HCT116 (cell line): ENCODE measurements around the gene TTC33. TPM values are rescaled to one million over a fixed set of nuclear protein-coding genes. Genes with fewer than 3 reads are reported as not detected.

Experiments used
- ATAC-seq: fragments of 200-7000 bp; cut with Tn5 transposase; 2 replicates; pipeline ENCODE4 v1.9.1; 2020; ENCODE audit warnings: mild to moderate bottlenecking, moderate library complexity
- BruUV-seq: library from RNA; stranded (reverse); fragments of 400-500 nt; replicated peaks from 2 replicates; lab custom pipeline; 2021; lab: Mats Ljungman, UMichigan
- CTCF ChIA-PET: fragments of 300-600 bp; sonication (Branson Sonifier 250); formaldehyde crosslinking; loops from one replicate; lab custom pipeline; 2021; ENCODE audit warnings: antibody characterized with exemption; lab: Charles Lee
- POLR2A ChIA-PET: fragments of 300-600, 350-600 bp; sonication (Branson Sonifier 250); formaldehyde crosslinking; loops from one replicate; lab custom pipeline; 2021; ENCODE audit warnings: antibody characterized with exemption; lab: Charles Lee
- RAD21 ChIA-PET, 2 experiments: fragments of 300-600 bp; sonication (Branson Sonifier 250); formaldehyde crosslinking; loops; one replicate each; lab custom pipeline; 2023; ENCODE audit warnings: low total read pairs in 2 of 2; ENCODE audit not compliant: uncharacterized antibody in 2 of 2, unreplicated experiment in 2 of 2, low non-redundant PET in 1 of 2; lab: Charles Lee
- DNase-seq: peaks from one replicate; pipeline ENCODE4 v3.0.0-alpha.2; 2010; ENCODE audit warnings: low read depth, low spot score
- H2AFZ ChIP-seq: fragments of 200-600 bp; shearing (Covaris generic), sonication (generic); 2 replicates; pipeline ENCODE4 v1.6.1; 2017; ENCODE audit warnings: low read depth, mixed run types, mixed read lengths, antibody characterized with exemption, low read length; ENCODE audit not compliant: poor library complexity, severe bottlenecking
- H3K27ac ChIP-seq: 2 replicates; pipeline ENCODE4 v1.5.1; 2012; ENCODE audit warnings: low read depth, low read length
- H3K27me3 ChIP-seq: fragments of 200-600 bp; sonication (generic); 2 replicates; pipeline ENCODE4 v1.6.1; 2016; ENCODE audit warnings: mixed run types, low read length, mixed read lengths; ENCODE audit not compliant: insufficient read depth
- H3K36me3 ChIP-seq, 2 experiments: fragments of 200-500 bp in 1 of 2; fragments of 200-600 bp in 1 of 2; sonication (Bioruptor generic) in 1 of 2; sonication (generic) in 1 of 2; 2 replicates each; pipeline versions ENCODE4 v1.5.1 to v1.6.1; 2014 to 2016; ENCODE audit warnings: low read length in 2 of 2, inconsistent platforms in 1 of 2, mixed read lengths in 1 of 2, mixed run types in 1 of 2; ENCODE audit not compliant: insufficient read depth in 2 of 2, control insufficient read depth in 1 of 2
- H3K4me1 ChIP-seq, 2 experiments: fragments of 200-600 bp in 1 of 2; sonication (generic) in 1 of 2; 2 replicates each; pipeline versions ENCODE4 v1.5.1 to v1.6.1; 2012 to 2017; ENCODE audit warnings: low read length in 2 of 2, inconsistent platforms in 1 of 2, mild to moderate bottlenecking in 1 of 2, mixed read lengths in 1 of 2, mixed run types in 1 of 2, moderate library complexity in 1 of 2; ENCODE audit not compliant: insufficient read depth in 2 of 2, control insufficient read depth in 1 of 2
- H3K4me2 ChIP-seq: fragments of 200-600 bp; sonication (generic); 2 replicates; pipeline ENCODE4 v1.6.1; 2017; ENCODE audit warnings: mixed run types, low read length, mixed read lengths
- H3K4me3 ChIP-seq, 2 experiments: fragments of 200-600 bp in 1 of 2; sonication (generic) in 1 of 2; replicated peaks in 1 of 2; 2 replicates each; pipeline ENCODE4 v1.5.1; 2011 to 2016; ENCODE audit warnings: low read length in 2 of 2, control low read depth in 1 of 2, low read depth in 1 of 2, mild to moderate bottlenecking in 1 of 2, mixed read lengths in 1 of 2, mixed run types in 1 of 2
- H3K79me2 ChIP-seq: fragments of 200-600 bp; sonication (generic); 2 replicates; pipeline ENCODE4 v1.6.1; 2017; ENCODE audit warnings: mild to moderate bottlenecking, mixed run types, low read length, moderate library complexity, mixed read lengths; ENCODE audit not compliant: insufficient read depth
- H3K9ac ChIP-seq: fragments of 200-600 bp; sonication (generic); 2 replicates; pipeline ENCODE4 v1.6.1; 2016; ENCODE audit warnings: low read length, mixed read lengths
- H3K9me2 ChIP-seq: fragments of 200-600 bp; sonication (generic), shearing (Covaris generic); 2 replicates; pipeline ENCODE4 v1.6.1; 2017; ENCODE audit warnings: mixed run types, mild to moderate bottlenecking, moderate library complexity; ENCODE audit not compliant: insufficient read depth
- H3K9me3 ChIP-seq, 2 experiments: fragments of 200-500 bp in 1 of 2; fragments of 200-600 bp in 1 of 2; sonication (Bioruptor generic) in 1 of 2; sonication (generic) in 1 of 2; 2 replicates each; pipeline ENCODE4 v1.6.1; 2014 to 2017; ENCODE audit warnings: low read length in 2 of 2, mixed read lengths in 2 of 2, inconsistent platforms in 1 of 2, low read depth in 1 of 2, mild to moderate bottlenecking in 1 of 2, mixed run types in 1 of 2, moderate library complexity in 1 of 2; ENCODE audit not compliant: control insufficient read depth in 1 of 2, insufficient read depth in 1 of 2
- H4K20me1 ChIP-seq: fragments of 200-600 bp; sonication (generic), shearing (Covaris generic); 2 replicates; pipeline ENCODE4 v1.6.1; 2017; ENCODE audit warnings: mixed run types, mild to moderate bottlenecking, moderate library complexity; ENCODE audit not compliant: insufficient read depth
- CBX3 ChIP-seq: IDR thresholded peaks from 2 replicates; pipeline ENCODE4 v1.6.1; 2012; ENCODE audit warnings: low read depth
- CEBPB ChIP-seq: IDR thresholded peaks from 2 replicates; pipeline ENCODE4 v1.6.1; 2012; ENCODE audit warnings: low read depth
- EGR1 ChIP-seq: IDR thresholded peaks from 2 replicates; pipeline ENCODE4 v1.6.1; 2012; ENCODE audit warnings: low read depth
- ELF1 ChIP-seq: IDR thresholded peaks from 2 replicates; pipeline ENCODE4 v1.6.1; 2012; ENCODE audit warnings: low read depth, borderline replicate concordance
- EZH2 ChIP-seq: fragments of 200-600 bp; sonication (generic); IDR thresholded peaks from 2 replicates; pipeline ENCODE4 v1.6.1; 2017; ENCODE audit warnings: antibody characterized with exemption, mixed run types
- EZH2phosphoT487 ChIP-seq: fragments of 200-600 bp; IDR thresholded peaks from 2 replicates; pipeline ENCODE4 v1.6.1; 2018; ENCODE audit warnings: antibody characterized with exemption, borderline replicate concordance
- JUND ChIP-seq: IDR thresholded peaks from 2 replicates; pipeline ENCODE4 v1.6.1; 2012
- MAX ChIP-seq: IDR thresholded peaks from 2 replicates; pipeline ENCODE4 v1.6.1; 2012
- POLR2A ChIP-seq: IDR thresholded peaks from 2 replicates; pipeline ENCODE4 v1.7.0; 2011; ENCODE audit warnings: borderline replicate concordance; ENCODE audit not compliant: insufficient read depth, insufficient read length; ENCODE audit errors: extremely low read depth
- POLR2AphosphoS5 ChIP-seq: IDR thresholded peaks from 2 replicates; pipeline ENCODE4 v1.6.1; 2011; ENCODE audit warnings: mild to moderate bottlenecking, low read depth, low read length, moderate library complexity
- RAD21 ChIP-seq: IDR thresholded peaks from 2 replicates; pipeline ENCODE4 v1.6.1; 2012; ENCODE audit warnings: low read depth, mild to moderate bottlenecking
- REST ChIP-seq: IDR thresholded peaks from 2 replicates; pipeline ENCODE4 v1.6.1; 2012; ENCODE audit warnings: low read depth
- SIN3A ChIP-seq: IDR thresholded peaks from 2 replicates; pipeline ENCODE4 v1.6.1; 2012; ENCODE audit warnings: low read depth
- SP1 ChIP-seq: IDR thresholded peaks from 2 replicates; pipeline ENCODE4 v1.6.1; 2012; ENCODE audit warnings: low read depth
- YY1 ChIP-seq: IDR thresholded peaks from 2 replicates; pipeline ENCODE4 v1.6.1; 2011; ENCODE audit warnings: low read length, low read depth, moderate library complexity, mild to moderate bottlenecking; ENCODE audit not compliant: insufficient replicate concordance; ENCODE audit errors: extremely low read depth
- ZBTB33 ChIP-seq: IDR thresholded peaks from 2 replicates; pipeline ENCODE4 v1.6.1; 2011; ENCODE audit warnings: mild to moderate bottlenecking, low read length, moderate library complexity; ENCODE audit not compliant: insufficient replicate concordance; ENCODE audit errors: extremely low read depth
- ZFX ChIP-seq: fragments of 450-650 bp; IDR thresholded peaks from 2 replicates; pipeline ENCODE4 v1.6.1; 2017
- ZNF274 ChIP-seq: fragments of 200-500 bp; sonication (Bioruptor generic); IDR thresholded peaks from 2 replicates; pipeline ENCODE4 v1.6.1; 2014; ENCODE audit warnings: mild to moderate bottlenecking, low read depth, low read length, inconsistent platforms
- intact Hi-C: fragments of 100-400 bp; cut with micrococcal nuclease; formaldehyde crosslinking; loops from 2 replicates; pipeline ENCODE4 v1.10.0; 2022
- total RNA-seq: library from RNA; stranded (reverse); gene quantifications from one replicate; pipeline ENCODE4 v1.2.1, GENCODE V29; 2021; ENCODE audit not compliant: unreplicated experiment

Gene TTC33
- total RNA-seq, 1 experiment from 2014 or later = 14.5 TPM

GRCh38 chr5:40599676-40600075 is 156.1 kb downstream of the TTC33 start:
- Histone ChIP-seq H4K20me1 (no peaks in the 10 kb centered on the region), H3K4me1 (peaks cover 3 to 5% of the 10 kb centered on the region in 2 experiments; a peak in 2 of 4 replicates), H3K4me2 (no peak overlapping the region), H3K9me2 (no peaks in the 10 kb centered on the region), H3K9me3 (no peaks in the 10 kb centered on the region), H3K9ac (no peak overlapping the region), H3K79me2 (no peaks in the 10 kb centered on the region), H3K27me3 (no peaks in the 10 kb centered on the region), H2AFZ (no peak overlapping the region), H3K27ac (no peak overlapping the region), H3K4me3 (no peak overlapping the region), H3K36me3 (no peaks in the 10 kb centered on the region)
- BruUV-seq = no TSS peak
- CTCF ChIA-PET = no interaction called here
- no peak for TF ChIP-seq JUND
- TF ChIP-seq ZBTB33 = no peak
- no peak for TF ChIP-seq ZFX
- TF ChIP-seq SIN3A = no peak
- TF ChIP-seq CEBPB = no peak
- no peak for TF ChIP-seq EGR1
- no peak for TF ChIP-seq YY1
- no peak for TF ChIP-seq MAX
- no peak for TF ChIP-seq RAD21
- no peak for TF ChIP-seq REST
- no peak for TF ChIP-seq ZNF274
- no peak for TF ChIP-seq EZH2phosphoT487
- TF ChIP-seq EZH2 = no peak
- TF ChIP-seq SP1 = no peak
- no peak for TF ChIP-seq POLR2AphosphoS5
- TF ChIP-seq POLR2A = no peak
- no peak for TF ChIP-seq CBX3
- no peak for TF ChIP-seq ELF1
- POLR2A ChIA-PET = no interaction called here
- DNase-seq (no peak), ATAC-seq (no peak)
- RAD21 ChIA-PET = no interaction called here
- intact Hi-C loops = no loop called here
